Left lung (tissue), 10 donors: ENCODE data around the gene ASB9. TPM values are rescaled to one million over a fixed set of nuclear protein-coding genes. Genes with fewer than 3 reads are reported as not detected.
"Not testable (repeated sequence)": the region's sequence is repeated elsewhere in the genome, so short reads cannot be mapped to it uniquely, and the experiment has no call there.

Source experiments
- ATAC-seq: fragments of 200-7000 bp; cut with Tn5 transposase; one replicate; pipeline ENCODE4 v1.9.1; 2020; ENCODE audit warnings: moderate library complexity
- DNase-seq, 4 donors: peaks; one replicate each; pipeline ENCODE4 v3.0.0-alpha.2; 2013 to 2020
- H3K27ac ChIP-seq, 2 donors: fragments of 200-600 bp; sonication (generic) in 1 of 2; one replicate each; pipeline versions ENCODE4 v1.5.0 to v1.8.0; 2020 to 2021
- H3K27me3 ChIP-seq, 2 donors: fragments of 200-600 bp; sonication (generic) in 1 of 2; one replicate each; pipeline versions ENCODE4 v1.5.0 to v1.8.0; 2020 to 2021
- H3K36me3 ChIP-seq, 2 donors: fragments of 200-600 bp; sonication (generic) in 1 of 2; one replicate each; pipeline versions ENCODE4 v1.5.0 to v1.8.0; 2020 to 2021
- H3K4me1 ChIP-seq, 2 donors: fragments of 200-600 bp; one replicate each; pipeline ENCODE4 v1.8.0; 2021
- H3K4me3 ChIP-seq, 2 donors: fragments of 200-600 bp; sonication (generic) in 1 of 2; one replicate each; pipeline versions ENCODE4 v1.5.0 to v1.8.0; 2020 to 2021; ENCODE audit warnings: mild to moderate bottlenecking in 1 of 2
- H3K9me3 ChIP-seq, 2 donors: fragments of 200-600 bp; sonication (generic) in 1 of 2; one replicate each; pipeline versions ENCODE4 v1.5.0 to v1.8.0; 2020 to 2021
- CTCF ChIP-seq, 2 donors: fragments of 200-600 bp; sonication (generic) in 1 of 2; IDR thresholded peaks; one replicate each; pipeline versions ENCODE4 v1.5.0 to v1.8.0; 2021; ENCODE audit warnings: antibody characterized with exemption in 2 of 2
- intact Hi-C, 2 donors: fragments of 100-400 bp; cut with DNase I; formaldehyde crosslinking; loops; one replicate each; pipeline versions ENCODE4 v1.11.2 to v1.14.2; 2022
- polyA plus RNA-seq, 6 donors: library from polyadenylated mRNA; unstranded; fragments of 120-200 nt; gene quantifications; one replicate each; pipeline ENCODE4 v1.2.1, GENCODE V29; 2013; ENCODE audit not compliant: insufficient read length in 6 of 6
- total RNA-seq, 2 donors: library from RNA; stranded (reverse); fragmentation: NEBNext Ultra II Directional; extraction: Animal tissue kit (Norgen Biotek cat#: 25700); gene quantifications; one replicate each; pipeline ENCODE4 v1.2.1, GENCODE V29; 2021
- donor health status: DM: no; HTN: yes; CAD: no.
- donor health status: DM: no; HTN: no; CAD: no.

ASB9 gene
- total and polyA plus RNA-seq, 8 donors: 2.7 to 12.2 (median 10.2) TPM

GRCh38 chrX:15311119-15311518 is 41.2 kb upstream of the ASB9 start:
- intact Hi-C loops: no loop called here
- no peak for TF ChIP-seq CTCF (IDR thresholded peaks at IDR 0.05)
- no peak for DNase-seq
- no peaks in the 10 kb centered on the region for H3K36me3 ChIP-seq
- ATAC-seq: peak; percentile 15
- peak overlapping the region; percentile 39 to 58 for H3K27ac ChIP-seq
- H3K4me1 ChIP-seq: no peaks in the 10 kb centered on the region
- no peaks in the 10 kb centered on the region for H3K27me3 ChIP-seq
- no peaks in the 10 kb centered on the region for H3K9me3 ChIP-seq
- H3K4me3 ChIP-seq: no peak overlapping the region

GRCh38 chrX:15310117-15310516 is 40.2 kb upstream of the ASB9 start:
- H3K27me3 ChIP-seq: no peaks in the 10 kb centered on the region
- TF ChIP-seq CTCF (IDR thresholded peaks at IDR 0.05): no peak
- peak in 3 of 4 donors; percentile 39 to 92 (median 92) for DNase-seq
- intact Hi-C loops: no loop called here
- peak; percentile 83 for ATAC-seq
- no peaks in the 10 kb centered on the region for H3K9me3 ChIP-seq
- H3K36me3 ChIP-seq: no peaks in the 10 kb centered on the region
- H3K4me1 ChIP-seq: no peaks in the 10 kb centered on the region
- H3K27ac ChIP-seq: peak overlapping the region; percentile 58 to 75
- no peak overlapping the region for H3K4me3 ChIP-seq

- H3K4me1 ChIP-seq, H3K36me3 ChIP-seq, H3K27me3 ChIP-seq, DNase-seq, H3K9me3 ChIP-seq, H3K27ac ChIP-seq, H3K4me3 ChIP-seq, ATAC-seq, intact Hi-C loops: not testable (repeated sequence)
Observed at GRCh38 chrX:15305899-15306298, 36.0 kb upstream of the ASB9 start.

- H3K9me3 ChIP-seq: no peaks in the 10 kb centered on the region
- no peaks in the 10 kb centered on the region for H3K27me3 ChIP-seq
- TF ChIP-seq CTCF (IDR thresholded peaks at IDR 0.05): no peak
- no peaks in the 10 kb centered on the region for H3K36me3 ChIP-seq
- DNase-seq: peak in 2 of 4 donors; percentile 19 to 81
- ATAC-seq: peak; percentile 86
- H3K4me3 ChIP-seq: no peak overlapping the region
- H3K27ac ChIP-seq: peak overlapping the region; percentile 33 to 37
- intact Hi-C loops: no loop called here
- H3K4me1 ChIP-seq: no peaks in the 10 kb centered on the region
Observed at GRCh38 chrX:15301924-15302323, 32.0 kb upstream of the ASB9 start.

GRCh38 chrX:15299941-15300851 is 30.3 kb upstream of the ASB9 start:
- Histone ChIP-seq H3K27me3 (no peaks in the 10 kb centered on the region), H3K9me3 (no peaks in the 10 kb centered on the region), H3K4me1 (no peaks in the 10 kb centered on the region), H3K27ac (peak overlapping the region in 1 of 2 donors; percentile 55), H3K4me3 (no peak overlapping the region), H3K36me3 (no peaks in the 10 kb centered on the region)
- intact Hi-C loops: no loop called here
- DNase-seq (peak in 2 of 4 donors; percentile 34 to 44), ATAC-seq (peak; percentile 39)
- TF ChIP-seq CTCF (IDR thresholded peaks at IDR 0.05): peak in 1 of 2 donors; percentile 42
